Subcutaneous abdominal adipose tissue (tissue), 5 donors: Measurements from ENCODE around the gene PRTFDC1.
"Not testable (repeated sequence)": the region's sequence is repeated elsewhere in the genome, so short reads cannot be mapped to it uniquely, and the experiment has no call there.

ENCODE experiments used
- H3K27ac ChIP-seq: one replicate; pipeline ENCODE4 v1.7.0; 2013; ENCODE audit warnings: low read depth, mild to moderate bottlenecking, inconsistent platforms, low read length, moderate library complexity
- H3K27me3 ChIP-seq, 5 donors: one replicate each; pipeline ENCODE4 v1.7.0; 2013; ENCODE audit warnings: low read length in 5 of 5, inconsistent platforms in 1 of 5; ENCODE audit not compliant: control insufficient read depth in 5 of 5, insufficient read depth in 4 of 5
- H3K36me3 ChIP-seq, 5 donors: one replicate each; pipeline ENCODE4 v1.7.0; 2013; ENCODE audit warnings: low read length in 5 of 5; ENCODE audit not compliant: control insufficient read depth in 5 of 5, insufficient read depth in 5 of 5
- H3K4me1 ChIP-seq, 5 donors: one replicate each; pipeline ENCODE4 v1.7.0; 2013; ENCODE audit warnings: low read length in 5 of 5, mild to moderate bottlenecking in 3 of 5, moderate library complexity in 1 of 5; ENCODE audit not compliant: control insufficient read depth in 5 of 5, insufficient read depth in 5 of 5
- H3K4me3 ChIP-seq, 5 donors: one replicate each; pipeline ENCODE4 v1.7.0; 2013; ENCODE audit warnings: low read length in 5 of 5, low read depth in 1 of 5
- H3K9ac ChIP-seq, 5 donors: one replicate each; pipeline ENCODE4 v1.7.0; 2013; ENCODE audit warnings: low read length in 5 of 5, mild to moderate bottlenecking in 4 of 5, moderate library complexity in 3 of 5
- H3K9me3 ChIP-seq, 5 donors: one replicate each; pipeline ENCODE4 v1.7.0; 2013; ENCODE audit warnings: low read length in 5 of 5; ENCODE audit not compliant: control insufficient read depth in 5 of 5
- donor health status: healthy.
- donor health status: healthy.
- donor health status: healthy.
- donor health status: healthy.
- donor health status: healthy.

PRTFDC1 gene

GRCh38 chr10:24840784-24841183 is 111.6 kb downstream of the PRTFDC1 start:
- peaks cover 0 to 6% (median 0%) of the 10 kb centered on the region in 5 donors for H3K9me3 ChIP-seq
- H3K36me3 ChIP-seq = no peaks in the 10 kb centered on the region
- no peak overlapping the region for H3K9ac ChIP-seq
- no peak overlapping the region for H3K27ac ChIP-seq
- H3K4me1 ChIP-seq = no peaks in the 10 kb centered on the region
- H3K27me3 ChIP-seq = no peaks in the 10 kb centered on the region
- no peak overlapping the region for H3K4me3 ChIP-seq

GRCh38 chr10:24837781-24838180 is 114.6 kb downstream of the PRTFDC1 start:
- not testable (repeated sequence) for H3K27me3 ChIP-seq, H3K27ac ChIP-seq, H3K4me3 ChIP-seq, H3K9me3 ChIP-seq, H3K4me1 ChIP-seq, H3K9ac ChIP-seq, H3K36me3 ChIP-seq

- Histone ChIP-seq H3K36me3 (no peaks in the 10 kb centered on the region), H3K4me1 (no peaks in the 10 kb centered on the region), H3K27me3 (no peaks in the 10 kb centered on the region), H3K27ac (no peak overlapping the region), H3K9ac (no peak overlapping the region), H3K4me3 (no peak overlapping the region), H3K9me3 (peaks cover 0 to 6% (median 0%) of the 10 kb centered on the region in 5 donors)
Observed at GRCh38 chr10:24834869-24835268, 117.5 kb downstream of the PRTFDC1 start.

GRCh38 chr10:24826009-24826408 is 126.4 kb downstream of the PRTFDC1 start:
- Histone ChIP-seq H3K4me1 (no peaks in the 10 kb centered on the region), H3K9ac (no peak overlapping the region), H3K36me3 (no peaks in the 10 kb centered on the region), H3K27me3 (no peaks in the 10 kb centered on the region), H3K27ac (no peak overlapping the region), H3K4me3 (no peak overlapping the region), H3K9me3 (no peaks in the 10 kb centered on the region)

- no peaks in the 10 kb centered on the region for H3K36me3 ChIP-seq
- no peak overlapping the region for H3K4me3 ChIP-seq
- no peak overlapping the region for H3K27ac ChIP-seq
- no peaks in the 10 kb centered on the region for H3K9me3 ChIP-seq
- no peak overlapping the region for H3K9ac ChIP-seq
- no peaks in the 10 kb centered on the region for H3K4me1 ChIP-seq
- no peaks in the 10 kb centered on the region for H3K27me3 ChIP-seq
Observed at GRCh38 chr10:24825551-24825950, 126.9 kb downstream of the PRTFDC1 start.

- H3K27ac ChIP-seq = no peak overlapping the region
- H3K27me3 ChIP-seq = no peaks in the 10 kb centered on the region
- no peaks in the 10 kb centered on the region for H3K4me1 ChIP-seq
- H3K4me3 ChIP-seq = no peak overlapping the region
- no peak overlapping the region for H3K9ac ChIP-seq
- no peaks in the 10 kb centered on the region for H3K36me3 ChIP-seq
- H3K9me3 ChIP-seq = no peaks in the 10 kb centered on the region
Observed at GRCh38 chr10:24824536-24824935, 127.9 kb downstream of the PRTFDC1 start.

GRCh38 chr10:24824124-24824523 is 128.3 kb downstream of the PRTFDC1 start:
- no peaks in the 10 kb centered on the region for H3K9me3 ChIP-seq
- H3K4me3 ChIP-seq = no peak overlapping the region
- no peaks in the 10 kb centered on the region for H3K4me1 ChIP-seq
- H3K36me3 ChIP-seq = no peaks in the 10 kb centered on the region
- no peaks in the 10 kb centered on the region for H3K27me3 ChIP-seq
- no peak overlapping the region for H3K27ac ChIP-seq
- H3K9ac ChIP-seq = no peak overlapping the region

- Histone ChIP-seq H3K4me1 (no peaks in the 10 kb centered on the region), H3K27me3 (no peaks in the 10 kb centered on the region), H3K4me3 (no peak overlapping the region), H3K36me3 (no peaks in the 10 kb centered on the region), H3K27ac (no peak overlapping the region), H3K9me3 (no peaks in the 10 kb centered on the region), H3K9ac (no peak overlapping the region)
Observed at GRCh38 chr10:24822590-24822989, 129.8 kb downstream of the PRTFDC1 start.

- H3K4me3 ChIP-seq = no peak overlapping the region
- no peak overlapping the region for H3K27ac ChIP-seq
- no peaks in the 10 kb centered on the region for H3K4me1 ChIP-seq
- no peak overlapping the region for H3K9ac ChIP-seq
- no peaks in the 10 kb centered on the region for H3K27me3 ChIP-seq
- H3K36me3 ChIP-seq = no peaks in the 10 kb centered on the region
- H3K9me3 ChIP-seq = no peaks in the 10 kb centered on the region
Observed at GRCh38 chr10:24821986-24822385, 130.4 kb downstream of the PRTFDC1 start.

- Histone ChIP-seq H3K9me3 (peaks cover 0 to 2% (median 0%) of the 10 kb centered on the region in 5 donors), H3K36me3 (no peaks in the 10 kb centered on the region), H3K27me3 (no peaks in the 10 kb centered on the region), H3K4me3 (no peak overlapping the region), H3K27ac (no peak overlapping the region), H3K9ac (no peak overlapping the region), H3K4me1 (no peaks in the 10 kb centered on the region)
Observed at GRCh38 chr10:24816868-24817396, 135.5 kb downstream of the PRTFDC1 start.
